Hematopoietic multipotent progenitor cell treated with erythropoietin and hydrocortisone succinate and interleukin-3 and kit ligand, for 4 days (in vitro differentiated cells): ENCODE results near the gene TIAL1.
"Not testable (repeated sequence)": the region's sequence is repeated elsewhere in the genome, so short reads cannot be mapped to it uniquely, and the experiment has no call there.

Experiments used
- DNase-seq: peaks from one replicate; pipeline ENCODE4 v3.0.0-alpha.2; 2015

The TIAL1 gene

DNA sequence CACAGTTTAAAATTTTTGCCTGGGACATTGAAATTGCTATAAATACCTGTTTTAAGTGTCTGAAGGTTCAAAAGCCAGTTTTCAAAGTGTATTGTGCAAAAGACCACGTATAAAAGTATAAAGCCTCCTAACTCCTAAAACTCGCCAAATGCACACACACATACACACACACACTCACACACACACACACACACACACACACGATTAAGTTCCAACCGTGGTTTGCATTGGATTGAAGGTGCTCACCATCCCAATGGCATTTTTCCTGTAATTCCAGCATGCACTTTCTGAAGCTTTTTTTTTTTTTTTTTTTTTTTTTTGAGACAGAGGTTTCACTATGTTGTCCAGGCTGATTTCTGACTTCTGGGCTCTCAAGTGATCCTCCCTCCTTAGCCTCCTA, 51.5 kb downstream of the TIAL1 start:
- DNase-seq, result no peak

- DNase-seq, result no peak
Observed at GRCh38 chr10:119543814-119544642, 52.7 kb downstream of the TIAL1 start.

DNA sequence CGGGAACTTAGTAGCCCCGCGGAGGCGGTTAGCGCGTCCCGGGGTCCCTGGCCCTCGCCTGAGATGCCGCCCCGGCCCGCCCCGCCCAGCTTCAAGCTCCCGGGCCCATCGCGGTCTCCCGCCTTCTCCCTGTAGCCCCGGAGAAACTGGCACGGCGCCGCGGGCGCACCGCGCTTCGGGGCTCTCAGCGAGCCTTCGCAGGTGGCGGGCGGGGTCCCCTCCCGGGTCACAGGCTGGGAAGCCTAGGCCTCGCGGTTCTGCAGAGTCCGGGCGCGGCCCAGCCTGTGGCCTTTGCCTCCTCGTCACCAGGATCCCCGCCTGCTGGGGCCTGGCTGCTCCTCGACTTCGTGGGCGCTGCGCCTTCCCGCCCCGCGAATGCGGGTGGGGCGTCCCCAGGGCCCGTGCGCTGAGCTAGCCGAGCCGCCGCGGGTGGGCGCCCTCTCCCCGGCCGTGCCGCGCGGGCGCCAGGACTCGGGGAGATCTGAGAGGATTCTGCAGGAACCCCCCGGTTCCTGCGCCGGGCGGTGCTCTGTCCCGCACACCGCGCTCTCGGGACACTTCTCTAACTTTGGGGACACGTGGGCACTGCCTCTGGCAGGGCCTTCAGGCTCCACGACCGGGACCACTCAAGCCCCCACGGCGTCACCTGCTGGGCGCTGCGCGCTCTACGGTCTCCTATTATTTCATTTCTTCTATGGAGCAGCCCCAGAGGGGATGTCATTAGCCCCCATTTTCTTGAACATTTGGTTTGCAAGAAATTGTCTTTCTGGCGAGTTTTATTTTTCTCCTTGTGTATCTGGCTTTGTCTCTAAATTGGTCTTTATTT, 53.6 kb downstream of the TIAL1 start:
- DNase-seq, result peak; percentile 91

- peak; percentile 95 for DNase-seq
Observed at GRCh38 chr10:119542357-119542987, 54.3 kb downstream of the TIAL1 start, which contains the start of gene RGS10. RGS10 (minus strand) TSS chr10:119542719; CDS start chr10:119542638, 81 bp downstream.

DNA sequence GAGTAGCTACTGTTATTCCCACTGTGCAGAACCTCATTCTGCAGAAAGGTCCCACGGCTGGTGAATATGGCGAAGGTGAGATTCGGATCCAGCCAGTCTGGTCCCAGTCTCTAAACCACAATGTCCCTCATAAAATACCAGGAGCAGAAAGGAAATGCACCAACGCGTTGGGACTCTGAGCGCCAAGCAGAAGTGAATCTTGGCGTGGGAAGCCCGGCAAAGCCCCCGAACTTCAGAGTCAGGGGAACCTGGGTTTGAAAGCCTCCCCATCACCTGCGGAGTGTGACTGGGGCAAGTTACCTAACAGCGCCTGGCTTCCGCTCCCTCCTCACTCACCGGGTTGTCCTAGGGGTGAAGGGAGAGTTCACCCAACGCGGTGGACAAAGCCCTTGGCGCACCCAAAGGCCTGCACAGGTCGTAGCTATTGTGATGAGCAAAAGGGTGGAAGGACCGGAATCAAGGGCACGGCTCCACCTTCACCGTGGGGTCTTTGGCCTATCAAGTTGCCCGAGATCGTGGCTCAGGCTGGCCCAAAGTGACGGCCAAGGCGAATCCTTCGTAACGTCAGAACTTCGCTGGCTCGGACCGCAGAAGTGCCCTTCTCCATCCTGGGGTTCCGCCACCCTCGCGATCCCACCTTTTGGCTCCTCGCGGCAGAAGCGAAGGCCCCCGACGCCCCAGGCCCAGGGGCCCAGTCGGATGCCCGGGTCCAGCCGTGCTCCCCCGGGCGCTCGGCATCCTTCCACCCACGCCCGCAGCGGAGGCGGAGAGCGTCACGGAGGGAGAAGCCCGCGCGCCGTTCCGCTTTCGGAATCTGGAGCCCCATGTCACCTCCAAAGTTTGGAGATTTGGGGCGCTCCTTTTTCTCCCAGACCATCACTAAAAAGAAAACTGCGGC, 55.1 kb downstream of the TIAL1 start:
- peak; percentile 44 for DNase-seq

DNA sequence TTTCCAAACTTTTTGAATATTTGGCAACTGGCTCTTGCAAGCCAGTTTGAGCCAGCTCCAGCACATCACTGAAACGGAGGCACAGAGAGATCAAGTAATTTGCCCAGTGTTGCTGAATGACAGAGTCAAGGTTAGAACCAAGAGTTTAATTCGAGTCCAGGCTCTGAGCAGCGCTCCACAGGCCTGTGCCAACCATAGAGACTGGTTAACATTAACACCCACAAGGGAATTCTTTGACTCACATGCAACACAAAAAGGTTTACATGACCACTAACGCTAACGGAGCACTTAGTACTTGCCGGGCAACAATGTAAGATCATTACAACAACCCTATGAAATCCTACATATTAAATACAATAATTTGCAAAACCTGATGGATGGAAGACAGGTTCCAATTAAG, 55.7 kb downstream of the TIAL1 start:
- no peak for DNase-seq

- DNase-seq, result no peak
Observed at GRCh38 chr10:119540038-119540437, 56.7 kb downstream of the TIAL1 start.

GRCh38 chr10:119539359-119539825, 57.4 kb downstream of the TIAL1 start:
- peak; percentile 47 for DNase-seq

DNA sequence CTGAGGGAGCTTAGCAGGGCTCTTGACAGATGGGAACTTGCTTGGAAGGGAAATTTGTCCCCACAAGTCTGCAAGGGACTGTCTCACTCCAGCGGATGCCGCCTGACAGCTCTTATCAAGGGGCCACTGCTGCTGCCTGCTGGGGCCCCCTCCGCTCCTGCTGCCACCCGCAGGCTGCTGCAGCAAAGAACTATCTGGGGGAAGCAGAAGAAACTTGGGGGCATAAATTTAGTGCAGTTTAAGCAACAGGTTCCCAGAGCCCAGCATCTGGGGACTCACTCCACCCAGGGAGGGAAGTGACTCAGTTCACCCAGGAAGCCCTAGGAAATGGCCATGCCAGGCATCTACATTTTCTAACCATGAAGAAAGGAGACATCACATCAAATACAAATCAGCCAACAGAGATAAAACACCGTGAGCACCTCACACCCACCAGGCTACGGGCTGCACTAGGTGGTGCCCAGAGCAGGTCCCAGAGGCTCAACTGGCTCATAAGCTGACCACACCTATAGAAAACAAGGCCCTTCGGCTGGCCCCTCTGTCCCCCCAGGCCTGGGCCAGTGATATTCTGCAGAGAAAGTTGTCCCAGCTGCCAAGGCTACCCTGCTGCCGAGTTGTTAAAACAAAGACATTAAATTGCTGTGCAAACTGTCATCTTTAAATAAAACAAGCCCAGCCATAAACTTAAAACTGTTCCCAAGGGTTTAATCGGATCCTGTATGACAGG, 58.0 kb downstream of the TIAL1 start:
- peak; percentile 95 for DNase-seq

DNA sequence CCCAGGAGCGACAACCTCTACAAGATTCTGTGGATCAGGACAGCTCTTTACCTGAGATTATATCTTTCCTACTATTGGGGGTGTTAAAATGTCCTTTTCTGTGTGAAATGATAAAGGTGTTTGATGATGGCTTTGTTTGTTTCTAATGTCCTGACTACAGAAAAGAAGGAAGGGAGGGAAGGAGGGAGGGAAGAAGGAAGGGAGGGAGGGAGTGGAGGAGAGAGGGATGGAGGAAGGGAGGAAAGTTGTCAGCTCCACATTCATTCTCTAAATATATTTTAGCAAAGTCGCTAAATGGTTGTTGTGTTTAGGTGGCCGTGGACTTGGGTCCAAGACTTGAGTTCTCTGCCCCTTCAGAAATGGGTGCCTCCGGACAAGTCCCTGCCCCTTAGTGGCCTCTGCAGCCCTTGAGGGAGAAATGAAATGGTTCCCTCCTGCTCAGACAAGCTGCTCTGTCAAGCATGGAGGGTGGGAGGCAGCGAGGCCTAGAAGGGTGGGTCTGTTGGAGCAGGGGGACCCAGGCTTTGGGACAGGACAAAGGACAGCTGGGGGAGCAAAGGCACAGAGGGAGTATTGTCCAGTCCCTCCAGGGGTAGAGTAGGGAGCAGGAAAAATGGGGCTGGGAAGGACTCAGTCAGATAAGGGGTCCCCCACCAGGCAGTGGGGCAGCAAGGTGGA, 58.7 kb downstream of the TIAL1 start:
- DNase-seq, result no peak

DNA sequence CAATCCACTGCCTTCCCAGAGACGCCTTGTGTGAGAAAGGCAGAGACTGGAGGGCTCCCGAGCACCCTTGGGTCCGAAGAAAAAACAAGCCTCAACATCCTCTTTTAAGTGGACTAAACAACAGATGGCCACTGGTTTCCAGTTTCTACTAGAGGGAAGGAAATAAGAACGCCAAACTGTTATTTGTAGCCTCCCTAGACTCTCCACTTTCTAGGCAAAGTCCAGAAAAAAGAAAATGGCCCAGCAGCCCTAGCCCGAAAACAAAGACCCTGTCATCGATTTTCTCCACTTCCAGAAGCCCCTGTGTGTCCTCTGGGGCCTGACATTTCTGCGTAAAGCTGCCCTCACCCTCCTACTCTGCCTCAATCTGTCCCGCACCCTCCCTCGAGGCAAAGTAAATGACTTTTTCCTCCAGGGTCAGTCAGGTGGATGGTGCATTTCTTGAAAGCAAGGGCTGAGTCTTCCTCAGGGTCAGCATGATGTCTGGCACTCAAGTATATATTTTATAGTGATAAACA, 60.2 kb downstream of the TIAL1 start:
- no peak for DNase-seq

- no peak for DNase-seq
Observed at GRCh38 chr10:119535837-119536507, 60.8 kb downstream of the TIAL1 start.

GRCh38 chr10:119535305-119535704, 61.5 kb downstream of the TIAL1 start:
- DNase-seq, result no peak

GRCh38 chr10:119533473-119533872, 63.3 kb downstream of the TIAL1 start:
- no peak for DNase-seq

DNA sequence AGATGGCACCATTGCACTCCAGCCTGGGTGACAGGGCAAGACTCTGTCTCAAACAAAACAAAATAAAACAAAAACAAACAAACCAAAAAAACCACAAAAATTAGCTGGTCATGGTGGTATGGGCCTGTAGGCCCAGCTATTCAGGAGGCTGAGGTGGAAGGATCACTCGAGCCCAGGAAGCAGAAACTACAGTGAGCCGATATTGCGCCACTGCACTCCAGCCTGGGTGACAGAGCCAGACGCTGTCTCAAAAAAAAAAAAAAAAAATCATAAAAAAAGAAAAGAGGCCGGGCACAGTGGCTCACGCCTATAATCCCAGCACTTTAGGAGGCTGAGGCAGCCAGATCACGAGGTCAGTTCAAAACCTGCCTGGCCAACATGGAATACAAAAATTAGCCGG, 64.0 kb downstream of the TIAL1 start:
- DNase-seq, result not testable (repeated sequence)

DNA sequence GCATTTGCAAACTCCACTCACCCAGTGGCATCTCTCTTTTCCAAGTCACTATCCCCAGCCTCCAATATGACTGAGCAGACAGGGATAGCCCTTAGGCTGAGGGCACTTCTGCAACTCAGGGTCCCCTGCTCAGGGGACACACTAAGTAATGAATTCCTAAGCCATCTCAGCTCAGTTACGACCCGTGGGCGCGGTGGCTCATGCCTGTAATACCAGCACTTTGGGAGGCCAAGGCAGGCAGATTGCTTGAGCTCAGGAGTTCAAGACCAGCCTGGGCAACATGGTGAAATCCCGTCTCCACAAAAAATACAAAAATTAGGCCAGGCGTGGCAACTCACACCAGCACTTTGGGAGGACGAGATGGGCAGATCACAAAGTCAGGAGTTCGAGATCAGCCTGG, 64.5 kb downstream of the TIAL1 start:
- DNase-seq, result not testable (repeated sequence)

DNA sequence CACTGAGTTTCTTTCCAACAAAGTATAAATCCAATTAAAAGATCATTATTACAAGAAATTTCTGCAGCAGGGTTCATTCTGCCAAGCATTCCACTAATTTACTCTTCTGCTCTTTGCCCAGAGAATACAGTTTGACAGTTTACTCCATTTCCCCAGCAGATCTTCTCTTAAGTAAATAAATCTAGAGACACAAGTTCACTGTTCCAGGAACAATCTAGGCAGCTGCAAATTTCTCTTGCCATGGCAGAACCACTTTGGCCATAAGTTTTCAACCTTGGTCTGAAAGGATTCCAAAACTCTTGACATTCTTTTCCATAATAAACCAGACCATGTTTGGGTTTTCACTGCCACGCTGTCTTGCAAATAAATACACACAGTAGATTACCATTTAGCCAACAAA, 65.7 kb downstream of the TIAL1 start:
- no peak for DNase-seq

DNA sequence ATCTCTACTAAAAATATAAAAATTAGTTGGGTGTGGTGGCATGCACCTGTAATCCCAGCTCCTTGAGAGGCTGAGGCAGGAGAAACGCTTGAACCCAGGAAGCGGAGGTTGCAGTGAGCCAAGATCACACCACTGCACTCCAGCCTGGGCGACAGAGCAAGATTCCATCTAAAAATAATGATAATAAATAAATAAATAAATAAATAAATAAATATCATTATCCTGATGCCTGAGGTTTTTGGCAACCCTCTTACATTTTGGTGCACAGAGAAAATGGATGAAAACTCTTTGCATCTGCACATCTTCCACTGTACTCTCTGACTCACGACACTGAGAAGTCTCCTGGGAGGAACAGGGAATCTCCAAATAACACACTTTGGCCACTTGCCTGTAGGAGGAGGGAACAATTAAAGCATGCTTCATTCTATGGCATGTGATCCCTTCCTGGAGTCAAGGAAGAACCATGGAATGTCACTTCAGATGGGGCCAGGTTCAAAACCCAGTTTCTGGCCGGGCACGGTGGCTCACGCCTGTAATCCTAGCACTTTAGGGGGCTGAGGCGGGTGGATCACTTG, 68.0 kb downstream of the TIAL1 start:
- DNase-seq, result not testable (repeated sequence)
